Sigmoid colon (tissue), 7 donors: Measurements from ENCODE around the gene CACNB2. TPM values are rescaled to one million over a fixed set of nuclear protein-coding genes. Genes with fewer than 3 reads are reported as not detected.

Experiments used
- DNase-seq: peaks from one replicate; pipeline ENCODE4 v3.0.0-alpha.2; 2019
- H3K27ac ChIP-seq, 4 donors: fragments of 200-600 bp; sonication (generic); one replicate each; pipeline ENCODE4 v1.5.1; 2016 to 2019; ENCODE audit warnings: mild to moderate bottlenecking in 1 of 4
- H3K27me3 ChIP-seq, 3 donors: fragments of 200-600 bp; sonication (generic); one replicate each; pipeline ENCODE4 v1.5.1; 2019; ENCODE audit warnings: mild to moderate bottlenecking in 1 of 3
- H3K36me3 ChIP-seq, 4 donors: fragments of 200-600 bp; sonication (generic); one replicate each; pipeline ENCODE4 v1.5.1; 2016 to 2019
- H3K4me1 ChIP-seq, 4 donors: fragments of 200-600 bp; sonication (generic); one replicate each; pipeline ENCODE4 v1.5.1; 2017 to 2019
- H3K4me3 ChIP-seq, 4 donors: fragments of 200-600 bp; sonication (generic); one replicate each; pipeline ENCODE4 v1.5.1; 2017 to 2019; ENCODE audit warnings: mild to moderate bottlenecking in 2 of 4, moderate library complexity in 1 of 4
- H3K9me3 ChIP-seq, 4 donors: fragments of 200-600 bp in 3 of 4; sonication (generic) in 3 of 4; one replicate each; pipeline versions ENCODE4 v1.5.1 to v1.6.1; 2013 to 2019
- CTCF ChIP-seq, 4 experiments: fragments of 450-650 bp in 3 of 4; fragments of 200-600 bp in 1 of 4; IDR thresholded peaks; one replicate each; pipeline ENCODE4 v1.5.1; 2016 to 2019; ENCODE audit warnings: antibody characterized with exemption in 4 of 4, mild to moderate bottlenecking in 3 of 4, moderate library complexity in 2 of 4
- EP300 ChIP-seq, 4 donors: sonication (generic); formaldehyde crosslinking; IDR thresholded peaks; one replicate each; pipeline ENCODE4 v1.6.1; 2017; ENCODE audit warnings: antibody characterized with exemption in 4 of 4
- POLR2A ChIP-seq, 2 donors: fragments of 450-650 bp; IDR thresholded peaks; one replicate each; pipeline ENCODE4 v1.6.1; 2016; ENCODE audit warnings: antibody characterized with exemption in 2 of 2, mild to moderate bottlenecking in 2 of 2, moderate library complexity in 2 of 2
- POLR2AphosphoS5 ChIP-seq, 4 donors: sonication (generic); formaldehyde crosslinking; IDR thresholded peaks; one replicate each; pipeline ENCODE4 v1.6.1; 2017; ENCODE audit warnings: antibody characterized with exemption in 4 of 4
- WGBS, 2 donors: extraction: QIAGEN DNeasy Blood & Tissue Kit; methylation state at CpG; one replicate each; pipeline ENCODE4 v1.1.7; 2013; 5-methylcytosine and 5-hydroxymethylcytosine counted together
- intact Hi-C: fragments of 100-400 bp; cut with DNase I; formaldehyde crosslinking; loops from one replicate; pipeline ENCODE4 v1.15.1; 2023
- polyA plus RNA-seq, 3 donors: library from polyadenylated mRNA; stranded (reverse); fragments of 200-250 nt; gene quantifications; one replicate each; pipeline ENCODE4 v1.2.3, GENCODE V29; 2013
- total RNA-seq, 4 donors: library from RNA; depleted of rRNA; stranded (reverse); fragments of >200 nt; gene quantifications; one replicate each; pipeline ENCODE4 v1.1.0, GENCODE V29; 2016
- donor health status: healthy with polysubstance abuse.
- donor health status: Bipolar disorder and iron deficiency.
- donor health status: healthy.

Gene CACNB2
- total and polyA plus RNA-seq, 7 donors: 1.2 to 85.3 (median 36.0) TPM

- no peak overlapping the region for H3K27ac ChIP-seq
- 87 to 89% methylated on average over 5 of the region's 5 CpGs for WGBS, 2 donors
- TF ChIP-seq EP300 (IDR thresholded peaks at IDR 0.05) (no peak), POLR2AphosphoS5 (IDR thresholded peaks at IDR 0.05) (no peak)
- no peak for DNase-seq
- intact Hi-C loops: no loop called here
- H3K4me1 ChIP-seq: peaks cover 0 to 18% (median 9%) of the 10 kb centered on the region in 4 donors
- H3K36me3 ChIP-seq: no peaks in the 10 kb centered on the region
- no peaks in the 10 kb centered on the region for H3K27me3 ChIP-seq
- H3K9me3 ChIP-seq: no peaks in the 10 kb centered on the region
- no peak overlapping the region for H3K4me3 ChIP-seq
These were observed 264.3 kb downstream of the CACNB2 start for GRCh38 chr10:18404530-18404929.

GRCh38 chr10:18406136-18406535, 265.9 kb downstream of the CACNB2 start:
- peaks cover 0 to 3% (median under 1%) of the 10 kb centered on the region in 4 donors for H3K4me1 ChIP-seq
- TF ChIP-seq POLR2AphosphoS5 (IDR thresholded peaks at IDR 0.05): no peak
- TF ChIP-seq POLR2A (IDR thresholded peaks at IDR 0.05): no peak
- no peak for TF ChIP-seq CTCF (IDR thresholded peaks at IDR 0.05)
- no peak for TF ChIP-seq EP300 (IDR thresholded peaks at IDR 0.05)
- no peak overlapping the region for H3K27ac ChIP-seq
- H3K27me3 ChIP-seq: no peaks in the 10 kb centered on the region
- H3K4me3 ChIP-seq: no peak overlapping the region
- no peaks in the 10 kb centered on the region for H3K9me3 ChIP-seq
- WGBS, 2 donors: 86 to 92% methylated on average over 4 of the region's 4 CpGs
- intact Hi-C loops: no loop called here
- DNase-seq: no peak
- no peaks in the 10 kb centered on the region for H3K36me3 ChIP-seq

- Histone ChIP-seq H3K4me1 (peaks cover 0 to 9% (median 6%) of the 10 kb centered on the region in 4 donors), H3K27me3 (no peaks in the 10 kb centered on the region), H3K36me3 (no peaks in the 10 kb centered on the region), H3K4me3 (no peak overlapping the region), H3K9me3 (no peaks in the 10 kb centered on the region), H3K27ac (no peak overlapping the region)
- TF ChIP-seq EP300 (IDR thresholded peaks at IDR 0.05) (no peak), CTCF (IDR thresholded peaks at IDR 0.05) (no peak), POLR2AphosphoS5 (IDR thresholded peaks at IDR 0.05) (no peak), POLR2A (IDR thresholded peaks at IDR 0.05) (no peak)
- WGBS, 2 donors: 72 to 85% methylated on average over 4 of the region's 4 CpGs
- intact Hi-C loops: no loop called here
- DNase-seq: no peak
These were observed 269.6 kb downstream of the CACNB2 start for GRCh38 chr10:18409599-18410397.

GRCh38 chr10:18414061-18414460, 273.8 kb downstream of the CACNB2 start:
- H3K27ac ChIP-seq: no peak overlapping the region
- peaks cover 0 to 9% (median 6%) of the 10 kb centered on the region in 4 donors for H3K4me1 ChIP-seq
- no peaks in the 10 kb centered on the region for H3K36me3 ChIP-seq
- no peak for TF ChIP-seq POLR2A (IDR thresholded peaks at IDR 0.05)
- no peak for TF ChIP-seq EP300 (IDR thresholded peaks at IDR 0.05)
- TF ChIP-seq CTCF (IDR thresholded peaks at IDR 0.05): no peak
- no peak for TF ChIP-seq POLR2AphosphoS5 (IDR thresholded peaks at IDR 0.05)
- H3K9me3 ChIP-seq: no peaks in the 10 kb centered on the region
- intact Hi-C loops: no loop called here
- H3K4me3 ChIP-seq: no peak overlapping the region
- WGBS, 2 donors: 41 to 60% methylated on average over 2 of the region's 2 CpGs
- DNase-seq: no peak
- H3K27me3 ChIP-seq: no peaks in the 10 kb centered on the region

GRCh38 chr10:18417950-18418527, 277.8 kb downstream of the CACNB2 start:
- intact Hi-C loops: no loop called here
- Histone ChIP-seq H3K36me3 (no peaks in the 10 kb centered on the region), H3K9me3 (no peaks in the 10 kb centered on the region), H3K4me3 (no peak overlapping the region), H3K4me1 (peaks cover 0 to 9% (median 7%) of the 10 kb centered on the region in 4 donors), H3K27ac (no peak overlapping the region), H3K27me3 (no peaks in the 10 kb centered on the region)
- no peak for DNase-seq
- WGBS, 2 donors: 86 to 88% methylated on average over 15 of the region's 15 CpGs
- TF ChIP-seq CTCF (IDR thresholded peaks at IDR 0.05): no peak
- no peak for TF ChIP-seq EP300 (IDR thresholded peaks at IDR 0.05)
- TF ChIP-seq POLR2AphosphoS5 (IDR thresholded peaks at IDR 0.05): no peak
- no peak for TF ChIP-seq POLR2A (IDR thresholded peaks at IDR 0.05)
